GM21515 (cell line): ENCODE data around the gene RETREG1.
"Not testable (repeated sequence)": the region's sequence is repeated elsewhere in the genome, so short reads cannot be mapped to it uniquely, and the experiment has no call there.

Source experiments
- ATAC-seq: cut with Tn5 transposase; IDR thresholded peaks from one replicate; pipeline ENCODE4 v1.9.1; 2021; ENCODE audit not compliant: unreplicated experiment

RETREG1 gene

GRCh38 chr5:16616536-16617273 lies at the start of gene RETREG1:
TSS of gene RETREG1 (minus strand) at chr5:16616997. CDS start at chr5:16616971, 26 bp downstream.
- peak; percentile 56 for ATAC-seq

GRCh38 chr5:16666130-16666882 lies 49.5 kb upstream of the RETREG1 start:
- ATAC-seq, result no peak

DNA sequence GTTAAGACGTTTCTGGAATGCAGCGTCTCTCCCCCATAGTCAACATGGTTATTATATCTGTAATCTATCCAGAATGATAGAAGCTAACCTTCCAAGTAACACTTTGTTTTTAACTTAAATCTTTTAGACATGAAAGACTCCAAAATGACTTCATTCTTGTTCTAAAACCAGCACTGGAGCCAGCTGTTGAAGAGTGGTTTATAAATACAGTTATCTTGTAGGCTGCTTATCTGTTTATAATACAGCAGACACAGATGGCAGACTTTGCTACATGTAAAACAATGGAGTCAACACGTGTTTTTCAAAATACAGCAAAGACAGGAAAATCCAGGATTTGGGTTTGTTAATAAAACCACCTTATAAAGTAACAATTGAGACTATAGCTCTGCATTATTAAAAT lies 48.8 kb upstream of the RETREG1 start:
- no peak for ATAC-seq

DNA sequence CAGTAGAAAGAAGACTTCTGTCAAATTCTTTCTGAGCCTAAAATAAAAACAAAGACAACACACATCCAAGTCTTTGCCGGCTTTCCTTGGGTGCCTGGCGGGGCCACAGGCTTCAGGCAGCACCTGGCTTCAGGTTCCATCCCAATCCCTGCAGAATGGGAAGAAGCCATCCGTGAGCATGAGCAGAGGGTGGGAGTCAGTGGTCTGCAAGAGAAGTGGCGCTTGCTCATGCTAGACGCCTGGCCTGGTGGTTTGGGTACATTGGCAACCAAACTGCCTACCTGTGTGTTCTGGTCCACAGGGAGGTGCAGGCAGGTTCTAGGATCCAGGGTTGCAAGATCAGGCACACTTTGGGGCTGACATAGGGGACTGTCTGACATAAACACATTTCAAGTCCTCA lies 47.6 kb upstream of the RETREG1 start:
- ATAC-seq, result no peak

GRCh38 chr5:16663840-16664239 lies 47.0 kb upstream of the RETREG1 start:
- ATAC-seq, result no peak

- no peak for ATAC-seq
Measured at GRCh38 chr5:16661713-16662112, 44.9 kb upstream of the RETREG1 start.

DNA sequence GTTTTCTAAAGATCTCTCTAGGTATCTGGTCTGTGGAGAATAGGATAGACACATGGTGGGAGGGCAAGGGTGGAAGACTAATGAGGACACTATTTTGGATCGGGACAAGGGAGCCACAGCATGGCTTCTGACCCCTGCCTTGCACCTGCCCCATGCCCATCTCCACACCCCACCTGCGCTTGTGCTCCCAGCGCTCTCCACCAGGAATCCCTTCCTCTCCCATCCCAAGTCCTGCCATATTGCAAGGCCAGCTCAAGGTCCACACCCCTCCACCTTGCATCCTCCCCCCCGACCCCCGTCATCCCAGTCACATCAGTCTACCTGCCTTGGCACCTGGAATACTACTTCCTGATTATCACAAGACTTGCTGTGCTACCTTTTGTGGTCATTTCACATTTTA lies 44.2 kb upstream of the RETREG1 start:
- no peak for ATAC-seq

- ATAC-seq, result no peak
Measured at GRCh38 chr5:16659536-16659935, 42.7 kb upstream of the RETREG1 start.

DNA sequence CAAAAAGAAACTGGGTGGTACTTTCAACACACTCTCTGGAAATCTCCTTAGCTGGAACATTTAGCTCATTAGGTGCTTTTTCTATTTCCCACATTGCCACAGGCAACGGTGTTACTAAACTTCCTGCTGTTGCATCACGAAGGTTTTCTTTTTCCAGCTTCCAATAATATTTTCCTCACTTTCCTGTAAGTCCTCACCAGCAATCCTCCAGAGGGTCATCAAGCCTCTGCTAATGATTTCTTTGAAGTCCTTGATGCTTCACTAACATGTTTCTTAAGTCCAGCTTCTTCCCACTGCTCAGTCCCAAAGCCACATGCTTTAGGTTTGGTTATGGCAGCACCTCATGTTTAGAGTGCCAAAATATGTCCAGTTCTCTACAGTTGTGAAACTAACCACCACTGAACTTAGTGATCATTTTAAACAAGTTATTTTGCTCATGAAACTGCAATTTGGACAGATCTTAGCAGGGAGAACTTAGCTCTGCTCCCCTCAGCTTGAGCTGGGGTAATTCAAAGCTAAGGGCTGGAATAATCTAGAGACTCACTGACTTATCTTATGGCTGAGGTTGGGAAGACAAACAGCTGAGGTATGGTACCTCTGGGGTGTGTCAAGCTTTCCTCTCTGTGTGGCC lies 39.9 kb upstream of the RETREG1 start:
- no peak for ATAC-seq

DNA sequence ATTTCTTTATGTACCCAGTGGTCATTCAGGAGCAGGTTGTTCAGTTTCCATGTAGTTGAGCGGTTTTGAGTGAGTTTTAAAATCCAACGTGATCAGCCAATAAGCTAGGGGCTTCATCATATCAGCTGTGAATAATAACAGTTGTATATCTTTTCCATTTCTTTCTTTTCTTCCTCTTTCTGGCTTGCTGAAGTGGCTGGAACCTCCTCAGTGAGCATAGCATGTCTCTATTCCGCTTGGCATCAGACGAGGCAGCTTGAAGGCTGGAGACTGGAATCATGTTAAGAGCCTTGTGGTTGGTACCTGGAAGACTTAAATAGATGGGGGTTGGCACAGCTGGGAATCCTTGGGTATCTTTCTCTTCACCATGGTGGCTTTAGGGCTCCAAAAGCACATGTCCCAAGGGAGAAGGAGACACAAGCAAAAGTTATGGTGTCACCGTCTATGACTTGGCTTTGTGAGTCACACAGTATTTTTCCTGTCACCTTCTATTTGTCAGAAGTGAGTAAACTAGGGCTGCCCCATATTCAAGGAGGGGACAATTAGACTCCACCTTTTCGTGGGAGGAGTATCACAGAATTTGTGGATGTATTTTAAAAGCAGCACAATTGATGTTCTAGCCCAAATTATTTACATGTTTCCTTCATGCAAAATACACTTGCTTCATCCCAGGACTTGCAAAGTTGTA lies 38.0 kb upstream of the RETREG1 start:
- no peak for ATAC-seq

- not testable (repeated sequence) for ATAC-seq
Measured at GRCh38 chr5:16648739-16649138, 31.9 kb upstream of the RETREG1 start.

- no peak for ATAC-seq
Measured at GRCh38 chr5:16644301-16644889, 27.6 kb upstream of the RETREG1 start.

DNA sequence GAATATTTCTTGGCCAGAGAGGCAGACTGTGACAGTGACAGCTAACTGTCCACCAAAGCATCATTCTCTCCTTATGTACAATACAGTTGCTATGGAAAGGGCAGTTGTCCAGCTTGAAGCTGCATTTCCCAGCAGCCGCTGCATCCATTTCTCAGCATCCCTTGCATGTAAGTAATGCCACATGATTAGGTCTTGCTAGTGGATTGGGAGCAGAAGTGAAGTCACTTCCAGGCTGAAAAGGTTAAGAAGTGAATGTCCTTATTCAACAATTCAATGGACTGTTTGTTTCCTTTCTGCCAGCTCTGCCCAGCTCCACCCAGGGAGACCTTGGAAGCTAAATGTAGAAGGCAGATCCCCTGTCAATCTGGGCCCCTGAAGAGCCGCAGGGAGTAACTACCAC lies 26.1 kb upstream of the RETREG1 start:
- ATAC-seq, result no peak

- no peak for ATAC-seq
Measured at GRCh38 chr5:16639206-16639605, 22.4 kb upstream of the RETREG1 start.

GRCh38 chr5:16628376-16628775 lies 11.6 kb upstream of the RETREG1 start:
- no peak for ATAC-seq

GRCh38 chr5:16626696-16627264 lies 10.0 kb upstream of the RETREG1 start:
- ATAC-seq, result peak; percentile 53

- no peak for ATAC-seq
Measured at GRCh38 chr5:16625096-16625495, 8.3 kb upstream of the RETREG1 start.

DNA sequence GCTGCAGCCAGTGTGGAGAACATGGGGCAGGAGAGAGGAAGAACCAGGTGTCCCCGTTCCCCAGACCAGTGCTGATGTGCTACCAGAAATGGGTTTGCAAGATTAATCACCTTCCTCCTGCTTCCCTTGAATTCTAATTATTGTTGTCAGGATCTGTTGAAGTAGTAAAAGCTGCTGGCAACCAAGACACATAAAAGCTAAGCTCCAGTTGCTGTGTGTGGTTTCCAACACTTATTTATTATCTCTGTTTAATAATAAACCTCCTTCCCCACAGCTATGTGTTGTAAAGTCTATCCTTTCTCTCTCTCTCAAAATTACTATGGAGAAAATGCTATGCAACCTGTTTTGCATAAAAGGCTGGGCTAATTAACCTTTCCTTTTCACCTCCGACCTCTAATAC lies 2.3 kb upstream of the RETREG1 start:
- ATAC-seq, result no peak

GRCh38 chr5:16618138-16618897 lies 1.5 kb upstream of the RETREG1 start:
- no peak for ATAC-seq
